WTC11 (cell line): ENCODE data around the gene MCM5. TPM values are rescaled to one million over a fixed set of nuclear protein-coding genes. Genes with fewer than 3 reads are reported as not detected.

Experiments used
- CREB1 ChIP-seq: sonication (generic); formaldehyde crosslinking; IDR thresholded peaks from 2 replicates; pipeline ENCODE4 v1.8.0; 2023; ENCODE audit warnings: mild to moderate bottlenecking, missing genetic modification reagents
- MAX ChIP-seq: sonication (generic); formaldehyde crosslinking; IDR thresholded peaks from 2 replicates; pipeline ENCODE4 v1.8.0; 2022; ENCODE audit warnings: mild to moderate bottlenecking, missing genetic modification reagents
- NFATC4 ChIP-seq: fragments of 250-450 bp; sonication (Bioruptor Pico); IDR thresholded peaks from 2 replicates; pipeline ENCODE4 v1.9.0; 2021; ENCODE audit warnings: mild to moderate bottlenecking
- NFE2L1 ChIP-seq: sonication (generic); formaldehyde crosslinking; IDR thresholded peaks from 2 replicates; pipeline ENCODE4 v1.8.1; 2023; ENCODE audit warnings: missing genetic modification reagents
- NFYB ChIP-seq: sonication (generic); formaldehyde crosslinking; conservative IDR thresholded peaks from 2 replicates; pipeline ENCODE4 v1.8.0; 2022; ENCODE audit warnings: low read depth, missing genetic modification reagents
- NR3C1 ChIP-seq: sonication (generic); formaldehyde crosslinking; conservative IDR thresholded peaks from 2 replicates; pipeline ENCODE4 v1.8.1; 2023; ENCODE audit warnings: low read depth, mild to moderate bottlenecking, missing genetic modification reagents
- PREB ChIP-seq: sonication (generic); formaldehyde crosslinking; IDR thresholded peaks from 2 replicates; pipeline ENCODE4 v1.8.1; 2022; ENCODE audit warnings: mild to moderate bottlenecking, missing genetic modification reagents, moderate library complexity, borderline replicate concordance
- STAT6 ChIP-seq: sonication (generic); formaldehyde crosslinking; conservative IDR thresholded peaks from 2 replicates; pipeline ENCODE4 v1.8.1; 2023; ENCODE audit warnings: mild to moderate bottlenecking, low read depth, missing genetic modification reagents, moderate library complexity
- TEAD1 ChIP-seq: sonication (generic); formaldehyde crosslinking; IDR thresholded peaks from 2 replicates; pipeline ENCODE4 v1.8.0; 2022; ENCODE audit warnings: mild to moderate bottlenecking, missing genetic modification reagents
- TP53 ChIP-seq: sonication (generic); formaldehyde crosslinking; IDR thresholded peaks from 2 replicates; pipeline ENCODE4 v1.8.1; 2023; ENCODE audit warnings: mild to moderate bottlenecking, missing genetic modification reagents
- ZBTB21 ChIP-seq: sonication (generic); formaldehyde crosslinking; IDR thresholded peaks from 2 replicates; pipeline ENCODE4 v1.8.1; 2023; ENCODE audit warnings: mild to moderate bottlenecking, missing genetic modification reagents, borderline replicate concordance
- ZNF138 ChIP-seq: sonication (generic); formaldehyde crosslinking; conservative IDR thresholded peaks from 2 replicates; pipeline ENCODE4 v1.8.1; 2022; ENCODE audit warnings: mild to moderate bottlenecking, moderate library complexity, missing genetic modification reagents
- ZNF232 ChIP-seq: sonication (generic); formaldehyde crosslinking; IDR thresholded peaks from 2 replicates; pipeline ENCODE4 v1.8.0; 2022; ENCODE audit warnings: mild to moderate bottlenecking, missing genetic modification reagents
- ZNF317 ChIP-seq: sonication (generic); formaldehyde crosslinking; IDR thresholded peaks from 2 replicates; pipeline ENCODE4 v1.8.1; 2023; ENCODE audit warnings: low read depth, mild to moderate bottlenecking, moderate library complexity, missing genetic modification reagents, borderline replicate concordance
- ZNF416 ChIP-seq: fragments of 250-450 bp; sonication (Bioruptor Pico); IDR thresholded peaks from 2 replicates; pipeline ENCODE4 v1.9.0; 2021; ENCODE audit warnings: mild to moderate bottlenecking, inconsistent platforms
- total RNA-seq: library from RNA; stranded (reverse); gene quantifications from 3 replicates; pipeline ENCODE4 v1.2.3, GENCODE V29; 2021
- TF ChIP-seq, protein P1 (sequence below): sonication (generic); formaldehyde crosslinking; IDR thresholded peaks from 2 replicates; pipeline ENCODE4 v1.8.1; 2023; ENCODE audit warnings: mild to moderate bottlenecking, missing genetic modification reagents, borderline replicate concordance
- TF ChIP-seq, protein P2 (sequence below): sonication (generic); formaldehyde crosslinking; IDR thresholded peaks from 2 replicates; pipeline ENCODE4 v1.8.0; 2023; ENCODE audit warnings: missing genetic modification reagents
- TF ChIP-seq, protein P3 (sequence below): sonication (generic); formaldehyde crosslinking; IDR thresholded peaks from 2 replicates; pipeline ENCODE4 v1.8.1; 2022; ENCODE audit warnings: mild to moderate bottlenecking, moderate library complexity, missing genetic modification reagents
- TF ChIP-seq, protein P4 (sequence below): sonication (generic); formaldehyde crosslinking; IDR thresholded peaks from 2 replicates; pipeline ENCODE4 v1.8.0; 2023; ENCODE audit warnings: missing genetic modification reagents, mild to moderate bottlenecking, borderline replicate concordance
- TF ChIP-seq, protein P5 (sequence below): sonication (generic); formaldehyde crosslinking; IDR thresholded peaks from 2 replicates; pipeline ENCODE4 v1.8.0; 2022; ENCODE audit warnings: mild to moderate bottlenecking, missing genetic modification reagents

Gene MCM5
- total RNA-seq, 1 experiment from 2014 or later = 261 TPM

GRCh38 chr22:35399678-35400500 lies at the start of gene MCM5 (continued):
- TF ChIP-seq, protein P1, sequence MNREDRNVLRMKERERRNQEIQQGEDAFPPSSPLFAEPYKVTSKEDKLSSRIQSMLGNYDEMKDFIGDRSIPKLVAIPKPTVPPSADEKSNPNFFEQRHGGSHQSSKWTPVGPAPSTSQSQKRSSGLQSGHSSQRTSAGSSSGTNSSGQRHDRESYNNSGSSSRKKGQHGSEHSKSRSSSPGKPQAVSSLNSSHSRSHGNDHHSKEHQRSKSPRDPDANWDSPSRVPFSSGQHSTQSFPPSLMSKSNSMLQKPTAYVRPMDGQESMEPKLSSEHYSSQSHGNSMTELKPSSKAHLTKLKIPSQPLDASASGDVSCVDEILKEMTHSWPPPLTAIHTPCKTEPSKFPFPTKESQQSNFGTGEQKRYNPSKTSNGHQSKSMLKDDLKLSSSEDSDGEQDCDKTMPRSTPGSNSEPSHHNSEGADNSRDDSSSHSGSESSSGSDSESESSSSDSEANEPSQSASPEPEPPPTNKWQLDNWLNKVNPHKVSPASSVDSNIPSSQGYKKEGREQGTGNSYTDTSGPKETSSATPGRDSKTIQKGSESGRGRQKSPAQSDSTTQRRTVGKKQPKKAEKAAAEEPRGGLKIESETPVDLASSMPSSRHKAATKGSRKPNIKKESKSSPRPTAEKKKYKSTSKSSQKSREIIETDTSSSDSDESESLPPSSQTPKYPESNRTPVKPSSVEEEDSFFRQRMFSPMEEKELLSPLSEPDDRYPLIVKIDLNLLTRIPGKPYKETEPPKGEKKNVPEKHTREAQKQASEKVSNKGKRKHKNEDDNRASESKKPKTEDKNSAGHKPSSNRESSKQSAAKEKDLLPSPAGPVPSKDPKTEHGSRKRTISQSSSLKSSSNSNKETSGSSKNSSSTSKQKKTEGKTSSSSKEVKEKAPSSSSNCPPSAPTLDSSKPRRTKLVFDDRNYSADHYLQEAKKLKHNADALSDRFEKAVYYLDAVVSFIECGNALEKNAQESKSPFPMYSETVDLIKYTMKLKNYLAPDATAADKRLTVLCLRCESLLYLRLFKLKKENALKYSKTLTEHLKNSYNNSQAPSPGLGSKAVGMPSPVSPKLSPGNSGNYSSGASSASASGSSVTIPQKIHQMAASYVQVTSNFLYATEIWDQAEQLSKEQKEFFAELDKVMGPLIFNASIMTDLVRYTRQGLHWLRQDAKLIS = 0 out of 2 replicates have a peak, but pooled peaks have one; percentile 73
- TF ChIP-seq ZNF317 (CRISPR knock-in tag) = no peak
- TF ChIP-seq NFE2L1 (CRISPR knock-in tag) = no peak; the same call in 1 of the 2 replicates
- TF ChIP-seq, protein P2, sequence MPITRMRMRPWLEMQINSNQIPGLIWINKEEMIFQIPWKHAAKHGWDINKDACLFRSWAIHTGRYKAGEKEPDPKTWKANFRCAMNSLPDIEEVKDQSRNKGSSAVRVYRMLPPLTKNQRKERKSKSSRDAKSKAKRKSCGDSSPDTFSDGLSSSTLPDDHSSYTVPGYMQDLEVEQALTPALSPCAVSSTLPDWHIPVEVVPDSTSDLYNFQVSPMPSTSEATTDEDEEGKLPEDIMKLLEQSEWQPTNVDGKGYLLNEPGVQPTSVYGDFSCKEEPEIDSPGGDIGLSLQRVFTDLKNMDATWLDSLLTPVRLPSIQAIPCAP (CRISPR knock-in tag) = no peak
- TF ChIP-seq NFATC4 (CRISPR knock-in tag) = 0 out of 2 replicates have a peak, but pooled peaks have one; percentile 47
- TF ChIP-seq, protein P3, sequence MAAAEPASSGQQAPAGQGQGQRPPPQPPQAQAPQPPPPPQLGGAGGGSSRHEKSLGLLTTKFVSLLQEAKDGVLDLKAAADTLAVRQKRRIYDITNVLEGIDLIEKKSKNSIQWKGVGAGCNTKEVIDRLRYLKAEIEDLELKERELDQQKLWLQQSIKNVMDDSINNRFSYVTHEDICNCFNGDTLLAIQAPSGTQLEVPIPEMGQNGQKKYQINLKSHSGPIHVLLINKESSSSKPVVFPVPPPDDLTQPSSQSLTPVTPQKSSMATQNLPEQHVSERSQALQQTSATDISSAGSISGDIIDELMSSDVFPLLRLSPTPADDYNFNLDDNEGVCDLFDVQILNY (CRISPR knock-in tag) = peak; percentile 99
- TF ChIP-seq NR3C1 (CRISPR knock-in tag) = 0 out of 2 replicates have a peak, but pooled peaks have one; percentile 69
- TF ChIP-seq CREB1 (CRISPR knock-in tag) = no peak; the same call in 1 of the 2 replicates
- peak; percentile 81 for TF ChIP-seq TEAD1 (CRISPR knock-in tag)
- peak; percentile 97 for TF ChIP-seq NFYB
- TF ChIP-seq TP53 (CRISPR knock-in tag) = peak; percentile 92
- TF ChIP-seq, protein P4, sequence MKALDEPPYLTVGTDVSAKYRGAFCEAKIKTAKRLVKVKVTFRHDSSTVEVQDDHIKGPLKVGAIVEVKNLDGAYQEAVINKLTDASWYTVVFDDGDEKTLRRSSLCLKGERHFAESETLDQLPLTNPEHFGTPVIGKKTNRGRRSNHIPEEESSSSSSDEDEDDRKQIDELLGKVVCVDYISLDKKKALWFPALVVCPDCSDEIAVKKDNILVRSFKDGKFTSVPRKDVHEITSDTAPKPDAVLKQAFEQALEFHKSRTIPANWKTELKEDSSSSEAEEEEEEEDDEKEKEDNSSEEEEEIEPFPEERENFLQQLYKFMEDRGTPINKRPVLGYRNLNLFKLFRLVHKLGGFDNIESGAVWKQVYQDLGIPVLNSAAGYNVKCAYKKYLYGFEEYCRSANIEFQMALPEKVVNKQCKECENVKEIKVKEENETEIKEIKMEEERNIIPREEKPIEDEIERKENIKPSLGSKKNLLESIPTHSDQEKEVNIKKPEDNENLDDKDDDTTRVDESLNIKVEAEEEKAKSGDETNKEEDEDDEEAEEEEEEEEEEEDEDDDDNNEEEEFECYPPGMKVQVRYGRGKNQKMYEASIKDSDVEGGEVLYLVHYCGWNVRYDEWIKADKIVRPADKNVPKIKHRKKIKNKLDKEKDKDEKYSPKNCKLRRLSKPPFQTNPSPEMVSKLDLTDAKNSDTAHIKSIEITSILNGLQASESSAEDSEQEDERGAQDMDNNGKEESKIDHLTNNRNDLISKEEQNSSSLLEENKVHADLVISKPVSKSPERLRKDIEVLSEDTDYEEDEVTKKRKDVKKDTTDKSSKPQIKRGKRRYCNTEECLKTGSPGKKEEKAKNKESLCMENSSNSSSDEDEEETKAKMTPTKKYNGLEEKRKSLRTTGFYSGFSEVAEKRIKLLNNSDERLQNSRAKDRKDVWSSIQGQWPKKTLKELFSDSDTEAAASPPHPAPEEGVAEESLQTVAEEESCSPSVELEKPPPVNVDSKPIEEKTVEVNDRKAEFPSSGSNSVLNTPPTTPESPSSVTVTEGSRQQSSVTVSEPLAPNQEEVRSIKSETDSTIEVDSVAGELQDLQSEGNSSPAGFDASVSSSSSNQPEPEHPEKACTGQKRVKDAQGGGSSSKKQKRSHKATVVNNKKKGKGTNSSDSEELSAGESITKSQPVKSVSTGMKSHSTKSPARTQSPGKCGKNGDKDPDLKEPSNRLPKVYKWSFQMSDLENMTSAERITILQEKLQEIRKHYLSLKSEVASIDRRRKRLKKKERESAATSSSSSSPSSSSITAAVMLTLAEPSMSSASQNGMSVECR (CRISPR knock-in tag) = peak; percentile 69; the same call in 1 of the 2 replicates
- TF ChIP-seq ZNF138 (CRISPR knock-in tag) = 0 out of 2 replicates have a peak, but pooled peaks have one; percentile 25
- peak; percentile 69; the same call in 1 of the 2 replicates for TF ChIP-seq MAX (CRISPR knock-in tag)
- TF ChIP-seq, protein P5, sequence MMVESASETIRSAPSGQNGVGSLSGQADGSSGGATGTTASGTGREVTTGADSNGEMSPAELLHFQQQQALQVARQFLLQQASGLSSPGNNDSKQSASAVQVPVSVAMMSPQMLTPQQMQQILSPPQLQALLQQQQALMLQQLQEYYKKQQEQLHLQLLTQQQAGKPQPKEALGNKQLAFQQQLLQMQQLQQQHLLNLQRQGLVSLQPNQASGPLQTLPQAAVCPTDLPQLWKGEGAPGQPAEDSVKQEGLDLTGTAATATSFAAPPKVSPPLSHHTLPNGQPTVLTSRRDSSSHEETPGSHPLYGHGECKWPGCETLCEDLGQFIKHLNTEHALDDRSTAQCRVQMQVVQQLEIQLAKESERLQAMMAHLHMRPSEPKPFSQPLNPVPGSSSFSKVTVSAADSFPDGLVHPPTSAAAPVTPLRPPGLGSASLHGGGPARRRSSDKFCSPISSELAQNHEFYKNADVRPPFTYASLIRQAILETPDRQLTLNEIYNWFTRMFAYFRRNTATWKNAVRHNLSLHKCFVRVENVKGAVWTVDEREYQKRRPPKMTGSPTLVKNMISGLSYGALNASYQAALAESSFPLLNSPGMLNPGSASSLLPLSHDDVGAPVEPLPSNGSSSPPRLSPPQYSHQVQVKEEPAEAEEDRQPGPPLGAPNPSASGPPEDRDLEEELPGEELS (CRISPR knock-in tag) = 0 out of 2 replicates have a peak, but pooled peaks have one; percentile 62
- peak; percentile 76; the same call in 1 of the 2 replicates for TF ChIP-seq ZBTB21 (CRISPR knock-in tag)
- TF ChIP-seq PREB = 0 out of 2 replicates have a peak, but pooled peaks have one; percentile 24
- TF ChIP-seq ZNF416 = no peak
- TF ChIP-seq ZNF232 (CRISPR knock-in tag) = 0 out of 2 replicates have a peak, but pooled peaks have one; percentile 88
- TF ChIP-seq STAT6 (CRISPR knock-in tag) = no peak
